Measurements from ENCODE around the gene STPG4.
A peak's percentile ranks its signal among the peaks of the same experiment; 100 is the strongest.

Gene STPG4

GRCh38 chr2:47046271-47046670 lies 108.8 kb downstream of the STPG4 start:
- DNase-seq: no peak
- TF ChIP-seq CTCF (IDR thresholded peaks at IDR 0.05): no peak
- H3K4me3 Mint-ChIP-seq: no peak overlapping the region
- no peaks in the 10 kb centered on the region for H3K9me3 Mint-ChIP-seq
- peaks cover 5% of the 10 kb centered on the region for H3K36me3 Mint-ChIP-seq (ENCODE audit: low read depth)
- H3K27me3 Mint-ChIP-seq (ENCODE audit: low read depth, poor library complexity): no peaks in the 10 kb centered on the region
- H3K27ac Mint-ChIP-seq: no peak overlapping the region
- H3K4me1 Mint-ChIP-seq: peaks cover 32% of the 10 kb centered on the region

- TF ChIP-seq CTCF (IDR thresholded peaks at IDR 0.05): no peak
- DNase-seq: no peak
- Mint-ChIP-seq H3K36me3 (ENCODE audit: low read depth) (peaks cover 9% of the 10 kb centered on the region), H3K4me3 (no peak overlapping the region), H3K9me3 (no peaks in the 10 kb centered on the region), H3K27ac (peak overlapping the region; percentile 84), H3K4me1 (peaks cover 46% of the 10 kb centered on the region), H3K27me3 (ENCODE audit: low read depth, poor library complexity) (no peaks in the 10 kb centered on the region)
Measured at GRCh38 chr2:47043891-47044239, 111.2 kb downstream of the STPG4 start.

GRCh38 chr2:47043142-47043890 lies 111.8 kb downstream of the STPG4 start:
- H3K4me3 Mint-ChIP-seq: no peak overlapping the region
- no peaks in the 10 kb centered on the region for H3K27me3 Mint-ChIP-seq (ENCODE audit: low read depth, poor library complexity)
- peaks cover 48% of the 10 kb centered on the region for H3K4me1 Mint-ChIP-seq
- no peak for DNase-seq
- H3K27ac Mint-ChIP-seq: peak overlapping the region; percentile 86
- no peak for TF ChIP-seq CTCF (IDR thresholded peaks at IDR 0.05)
- peaks cover 10% of the 10 kb centered on the region for H3K36me3 Mint-ChIP-seq (ENCODE audit: low read depth)
- no peaks in the 10 kb centered on the region for H3K9me3 Mint-ChIP-seq

GRCh38 chr2:47041891-47042684 lies 113.0 kb downstream of the STPG4 start:
- no peak for TF ChIP-seq CTCF (IDR thresholded peaks at IDR 0.05)
- Mint-ChIP-seq H3K9me3 (no peaks in the 10 kb centered on the region), H3K27me3 (ENCODE audit: low read depth, poor library complexity) (no peaks in the 10 kb centered on the region), H3K4me3 (no peak overlapping the region), H3K4me1 (peaks cover 53% of the 10 kb centered on the region), H3K27ac (peak overlapping the region; percentile 48), H3K36me3 (ENCODE audit: low read depth) (peaks cover 5% of the 10 kb centered on the region)
- DNase-seq: no peak

- H3K27ac Mint-ChIP-seq: peak overlapping the region; percentile 81
- TF ChIP-seq CTCF (IDR thresholded peaks at IDR 0.05): no peak
- no peak for DNase-seq
- no peak overlapping the region for H3K4me3 Mint-ChIP-seq
- peaks cover 5% of the 10 kb centered on the region for H3K36me3 Mint-ChIP-seq (ENCODE audit: low read depth)
- no peaks in the 10 kb centered on the region for H3K9me3 Mint-ChIP-seq
- H3K4me1 Mint-ChIP-seq: peaks cover 63% of the 10 kb centered on the region
- no peaks in the 10 kb centered on the region for H3K27me3 Mint-ChIP-seq (ENCODE audit: low read depth, poor library complexity)
Measured at GRCh38 chr2:47041063-47041462, 114.0 kb downstream of the STPG4 start.
